GM23338 (cell line): ENCODE results near the gene IL17A. TPM values are rescaled to one million over a fixed set of nuclear protein-coding genes. Genes with fewer than 3 reads are reported as not detected.

Source experiments
- ATAC-seq: fragments of 200-7000 bp; cut with Tn5 transposase; 3 replicates; pipeline ENCODE4 v1.9.1; 2020
- DNase-seq: peaks from one replicate; pipeline ENCODE4 v3.0.0-alpha.2; 2015; ENCODE audit warnings: low spot score
- H2AFZ ChIP-seq: fragments of 200-600 bp; sonication (generic); 2 replicates; pipeline ENCODE4 v1.8.0; 2016; ENCODE audit warnings: antibody characterized with exemption, mild to moderate bottlenecking, moderate library complexity
- H3F3A ChIP-seq: fragments of 200-600 bp; sonication (generic); replicated peaks from 2 replicates; pipeline ENCODE4 v1.8.0; 2017; ENCODE audit warnings: antibody characterized with exemption, mixed run types, low read depth
- H3K27ac ChIP-seq: fragments of 200-600 bp; sonication (generic); 2 replicates; pipeline ENCODE4 v1.6.1; 2016; ENCODE audit warnings: low read depth
- H3K27me3 ChIP-seq: fragments of 200-600 bp; sonication (generic); 2 replicates; pipeline ENCODE4 v1.8.0; 2016; ENCODE audit warnings: mild to moderate bottlenecking, mixed run types, moderate library complexity; ENCODE audit not compliant: insufficient read depth
- H3K36me3 ChIP-seq: fragments of 200-600 bp; sonication (generic); 2 replicates; pipeline ENCODE4 v1.8.0; 2016; ENCODE audit warnings: mild to moderate bottlenecking; ENCODE audit not compliant: insufficient read depth
- H3K4me1 ChIP-seq: fragments of 200-600 bp; sonication (generic); 2 replicates; pipeline ENCODE4 v1.8.0; 2016; ENCODE audit warnings: mild to moderate bottlenecking, moderate library complexity; ENCODE audit not compliant: insufficient read depth
- H3K4me2 ChIP-seq: fragments of 200-600 bp; sonication (generic); 2 replicates; pipeline ENCODE4 v1.7.1; 2017; ENCODE audit warnings: mixed run types
- H3K4me3 ChIP-seq: fragments of 200-600 bp; sonication (generic); 2 replicates; pipeline ENCODE4 v1.6.1; 2016; ENCODE audit warnings: mixed run types
- H3K79me2 ChIP-seq: fragments of 200-600 bp; sonication (generic); replicated peaks from 2 replicates; pipeline ENCODE4 v1.8.0; 2017; ENCODE audit warnings: mild to moderate bottlenecking; ENCODE audit not compliant: insufficient read depth
- H3K9me2 ChIP-seq: fragments of 200-600 bp; sonication (generic); 2 replicates; pipeline ENCODE4 v1.8.0; 2017; ENCODE audit not compliant: insufficient read depth
- H4K20me1 ChIP-seq: fragments of 200-600 bp; sonication (generic); replicated peaks from 2 replicates; pipeline ENCODE4 v1.8.0; 2017; ENCODE audit warnings: mild to moderate bottlenecking; ENCODE audit not compliant: insufficient read depth
- H3K27ac Mint-ChIP-seq: 2 replicates; pipeline ENCODE4 v1.8.0; 2020; ENCODE audit warnings: inconsistent platforms, mild to moderate bottlenecking, moderate library complexity, mixed read lengths
- H3K27me3 Mint-ChIP-seq: 3 replicates; pipeline ENCODE4 v1.8.0; 2022; ENCODE audit warnings: low read depth, mild to moderate bottlenecking, moderate library complexity, mixed read lengths, inconsistent platforms; ENCODE audit not compliant: insufficient read depth, poor library complexity
- H3K36me3 Mint-ChIP-seq: 3 replicates; pipeline ENCODE4 v1.8.0; 2021; ENCODE audit warnings: low read depth, mild to moderate bottlenecking, inconsistent platforms, moderate library complexity, mixed read lengths
- H3K4me1 Mint-ChIP-seq: 3 replicates; pipeline ENCODE4 v1.8.0; 2020; ENCODE audit warnings: mild to moderate bottlenecking, inconsistent platforms, mixed read lengths
- H3K4me3 Mint-ChIP-seq: 3 replicates; pipeline ENCODE4 v1.8.0; 2021; ENCODE audit warnings: moderate library complexity, mild to moderate bottlenecking, inconsistent platforms, mixed read lengths
- H3K9me3 Mint-ChIP-seq: 3 replicates; pipeline ENCODE4 v1.8.0; 2020; ENCODE audit warnings: moderate library complexity, mild to moderate bottlenecking, inconsistent platforms, mixed read lengths
- CTCF ChIP-seq, 2 experiments: fragments of 200-600 bp in 1 of 2; sonication (generic) in 1 of 2; conservative IDR thresholded peaks; 2 replicates each; pipeline versions ENCODE4 v1.5.1 to v1.6.1; 2016 to 2017; ENCODE audit warnings: antibody characterized with exemption in 2 of 2, low read depth in 2 of 2, mild to moderate bottlenecking in 2 of 2, moderate library complexity in 1 of 2
- ETS1 ChIP-seq: IDR thresholded peaks from 2 replicates; pipeline ENCODE4 v1.6.1; 2016; ENCODE audit warnings: antibody characterized with exemption
- EZH2phosphoT487 ChIP-seq: fragments of 200-600 bp; sonication (generic); IDR thresholded peaks from one replicate; pipeline ENCODE4 v1.8.1; 2018; ENCODE audit warnings: antibody characterized with exemption; ENCODE audit not compliant: unreplicated experiment
- POLR2AphosphoS5 ChIP-seq: IDR thresholded peaks from 2 replicates; pipeline ENCODE4 v1.6.1; 2016; ENCODE audit warnings: antibody characterized with exemption, low read depth
- REST ChIP-seq: IDR thresholded peaks from one replicate; pipeline ENCODE4 v1.6.1; 2018; ENCODE audit warnings: antibody characterized with exemption; ENCODE audit not compliant: unreplicated experiment
- STAT1 ChIP-seq: IDR thresholded peaks from one replicate; pipeline ENCODE4 v1.6.1; 2016; ENCODE audit warnings: antibody characterized with exemption; ENCODE audit not compliant: unreplicated experiment
- ZNF114 ChIP-seq: fragments of 250-450 bp; sonication (Bioruptor Pico); IDR thresholded peaks from 2 replicates; pipeline ENCODE4 v1.5.0; 2020; ENCODE audit warnings: mild to moderate bottlenecking, moderate library complexity
- ZNF331 ChIP-seq: fragments of 250-450 bp; sonication (Bioruptor Pico); IDR thresholded peaks from 2 replicates; pipeline ENCODE4 v1.5.0; 2020; ENCODE audit warnings: low read depth, mild to moderate bottlenecking, moderate library complexity
- polyA plus RNA-seq: library from polyadenylated mRNA; unstranded; fragments of >200 nt; fragmentation: Nextera tagmentation; extraction: Ambion mirVana; gene quantifications from 2 replicates; pipeline ENCODE4 v1.2.1, GENCODE V29; 2016
- total RNA-seq: library from RNA; depleted of rRNA; stranded (reverse); fragments of >200 nt; shearing (Covaris generic); gene quantifications from 2 replicates; pipeline ENCODE4 v1.2.3, GENCODE V29; 2014

Gene IL17A
- total and polyA plus RNA-seq, 2 experiments from 2014 or later = not detected

GRCh38 chr6:52183131-52183713, 3.0 kb upstream of the IL17A start (continued):
- TF ChIP-seq REST (no peak), ZNF114 (CRISPR knock-in tag) (no peak), CTCF (conservative IDR thresholded peaks at IDR 0.05; ENCODE audit: low read depth in 2 of 2) (no peak)

GRCh38 chr6:52186480-52186879, 305 bp downstream of the IL17A start:
- H2AFZ ChIP-seq = no peak overlapping the region
- no peak for DNase-seq
- no peaks in the 10 kb centered on the region for H3F3A ChIP-seq
- no peaks in the 10 kb centered on the region; the same call in 2 of the 3 replicates for H3K9me3 Mint-ChIP-seq
- ATAC-seq = no peak
- no peak overlapping the region for H3K4me3 Mint-ChIP-seq
- no peaks in the 10 kb centered on the region for H3K36me3 ChIP-seq
- H4K20me1 ChIP-seq = no peaks in the 10 kb centered on the region
- H3K79me2 ChIP-seq = no peaks in the 10 kb centered on the region
- peaks cover 25% of the 10 kb centered on the region for H3K4me1 Mint-ChIP-seq
- no peaks in the 10 kb centered on the region for H3K27me3 ChIP-seq
- H3K4me1 ChIP-seq = 0 out of 2 replicates have a peak, but pooled peaks cover 4% of the 10 kb centered on the region
- peaks cover 8% of the 10 kb centered on the region for H3K27me3 Mint-ChIP-seq
- H3K27ac ChIP-seq = no peak overlapping the region
- H3K36me3 Mint-ChIP-seq = peaks cover 2% of the 10 kb centered on the region
- H3K4me3 ChIP-seq = no peak overlapping the region
- peaks cover 15% of the 10 kb centered on the region; the same call in 1 of the 2 replicates for H3K9me2 ChIP-seq
- H3K27ac Mint-ChIP-seq = no peak overlapping the region
- no peak overlapping the region for H3K4me2 ChIP-seq
- TF ChIP-seq EZH2phosphoT487 = no peak
- TF ChIP-seq REST = no peak
- no peak for TF ChIP-seq STAT1
- TF ChIP-seq ZNF331 = no peak
- TF ChIP-seq ZNF114 (CRISPR knock-in tag) = no peak
- TF ChIP-seq POLR2AphosphoS5 = no peak
- no peak for TF ChIP-seq ETS1
